Heart left ventricle (tissue), 16 donors: ENCODE measurements around the gene CTNND2. TPM values are rescaled to one million over a fixed set of nuclear protein-coding genes. Genes with fewer than 3 reads are reported as not detected.
A peak's percentile ranks its signal among the peaks of the same experiment; 100 is the strongest.

Experiments
- ATAC-seq, 4 donors: fragments of 200-7000 bp; cut with Tn5 transposase; one replicate each; pipeline ENCODE4 v1.9.1; 2020 to 2022; ENCODE audit warnings: moderate library complexity in 4 of 4, mild to moderate bottlenecking in 3 of 4, moderate number of reproducible peaks in 1 of 4
- DNase-seq, 5 donors: peaks; one replicate each; pipeline ENCODE4 v3.0.0-alpha.2; 2020
- H3K27ac ChIP-seq, 12 donors: fragments of 200-600 bp; sonication (generic) in 4 of 12; one replicate each; pipeline versions ENCODE4 v1.5.0 to v1.8.0; 2016 to 2022; ENCODE audit warnings: mild to moderate bottlenecking in 2 of 12
- H3K27me3 ChIP-seq, 9 donors: fragments of 200-600 bp; sonication (generic) in 2 of 9; one replicate each; pipeline versions ENCODE4 v1.5.1 to v1.8.0; 2016 to 2022; ENCODE audit warnings: mild to moderate bottlenecking in 3 of 9
- H3K36me3 ChIP-seq, 9 donors: fragments of 200-600 bp; sonication (generic) in 2 of 9; one replicate each; pipeline versions ENCODE4 v1.5.0 to v1.8.0; 2018 to 2022; ENCODE audit warnings: mild to moderate bottlenecking in 2 of 9
- H3K4me1 ChIP-seq, 12 donors: fragments of 200-600 bp; sonication (generic) in 4 of 12; one replicate each; pipeline versions ENCODE4 v1.5.0 to v1.8.0; 2016 to 2022; ENCODE audit warnings: mild to moderate bottlenecking in 3 of 12
- H3K4me3 ChIP-seq, 12 donors: fragments of 200-600 bp; sonication (generic) in 4 of 12; one replicate each; pipeline versions ENCODE4 v1.5.0 to v1.8.0; 2017 to 2022; ENCODE audit warnings: mild to moderate bottlenecking in 9 of 12, moderate library complexity in 4 of 12
- H3K9me3 ChIP-seq, 12 donors: fragments of 200-600 bp; sonication (generic) in 4 of 12; one replicate each; pipeline versions ENCODE4 v1.5.0 to v1.8.0; 2016 to 2022; ENCODE audit warnings: mild to moderate bottlenecking in 1 of 12
- POLR2A ChIP-seq, 2 donors: fragments of 450-650 bp; IDR thresholded peaks; one replicate each; pipeline ENCODE4 v1.6.1; 2017; ENCODE audit warnings: antibody characterized with exemption in 2 of 2, mild to moderate bottlenecking in 2 of 2, moderate library complexity in 2 of 2
- whole genome bisulfite sequencing, 4 donors: extraction: QIAGEN DNeasy Blood & Tissue Kit in 2 of 4; methylation state at CpG; one replicate each; pipeline versions ENCODE4 v1.1.5 to v1.1.7; 2013 to 2018; 5-methylcytosine and 5-hydroxymethylcytosine counted together
- intact Hi-C, 10 donors: fragments of 100-400 bp; cut with DNase I; formaldehyde crosslinking; loops; one replicate each; pipeline versions ENCODE4 v1.11.1 to v1.14.2; 2022
- polyA plus RNA-seq, 2 donors: library from polyadenylated mRNA; stranded (reverse); fragments of 200-250 nt; gene quantifications; one replicate each; pipeline ENCODE4 v1.2.3, GENCODE V29; 2013
- total RNA-seq, 9 donors: library from RNA; depleted of rRNA in 2 of 9; stranded (reverse); fragments of >200 nt in 2 of 9; fragmentation: NEBNext Ultra II Directional in 3 of 9; extraction: Animal tissue kit (Norgen Biotek cat#: 25700) in 3 of 9; gene quantifications; one replicate each; pipeline versions ENCODE4 v1.1.0 to v1.2.4, GENCODE V29; 2016 to 2023
- TF ChIP-seq, protein P1 (sequence below), 12 donors: fragments of 200-600 bp; sonication (generic) in 4 of 12; IDR thresholded peaks; one replicate each; pipeline versions ENCODE4 v1.5.0 to v1.8.0; 2018 to 2022; ENCODE audit warnings: antibody characterized with exemption in 12 of 12, mild to moderate bottlenecking in 5 of 12
- donor health status: ischemic (EF 13 %, LVEDD 7.1; RV severe dilation, severe dysfunction).
- donor health status: healthy with polysubstance abuse.
- donor health status: DM: no; HTN: yes; CAD: no.
- donor health status: DM: no; HTN: no; CAD: no.
- donor health status: ischemic (EF 25% LVEDD 6.9; RV normal size, moderate dysfunction).
- donor health status: ischemic (EF 25% LVEDD 5.7; RV mildly dilated, moderate dysfunction).
- donor health status: healthy.
- donor health status: DM: yes; HTN: yes; CAD: no.
- donor health status: ischemic (EF 35%, LVEDD 5.7; RV mildly dilated, moderate dysfunction).
- donor health status: nonischemic (EF 11% LVEDD 7.7; RV severe dilation, severe dysfunction).
- donor health status: DM: yes; HTN: yes; CAD: no.
- donor health status: PGD.
- donor health status: ischemic (EF 29% LVEDD 5.4; RV normal size, mild dysfunction).
- donor health status: nonischemic (EF 23%, LVEDD 6.1; RV moderate dilation, normal function).

The CTNND2 gene
- total and polyA plus RNA-seq, 11 donors = 4.0 to 36.8 (median 20.2) TPM

DNA sequence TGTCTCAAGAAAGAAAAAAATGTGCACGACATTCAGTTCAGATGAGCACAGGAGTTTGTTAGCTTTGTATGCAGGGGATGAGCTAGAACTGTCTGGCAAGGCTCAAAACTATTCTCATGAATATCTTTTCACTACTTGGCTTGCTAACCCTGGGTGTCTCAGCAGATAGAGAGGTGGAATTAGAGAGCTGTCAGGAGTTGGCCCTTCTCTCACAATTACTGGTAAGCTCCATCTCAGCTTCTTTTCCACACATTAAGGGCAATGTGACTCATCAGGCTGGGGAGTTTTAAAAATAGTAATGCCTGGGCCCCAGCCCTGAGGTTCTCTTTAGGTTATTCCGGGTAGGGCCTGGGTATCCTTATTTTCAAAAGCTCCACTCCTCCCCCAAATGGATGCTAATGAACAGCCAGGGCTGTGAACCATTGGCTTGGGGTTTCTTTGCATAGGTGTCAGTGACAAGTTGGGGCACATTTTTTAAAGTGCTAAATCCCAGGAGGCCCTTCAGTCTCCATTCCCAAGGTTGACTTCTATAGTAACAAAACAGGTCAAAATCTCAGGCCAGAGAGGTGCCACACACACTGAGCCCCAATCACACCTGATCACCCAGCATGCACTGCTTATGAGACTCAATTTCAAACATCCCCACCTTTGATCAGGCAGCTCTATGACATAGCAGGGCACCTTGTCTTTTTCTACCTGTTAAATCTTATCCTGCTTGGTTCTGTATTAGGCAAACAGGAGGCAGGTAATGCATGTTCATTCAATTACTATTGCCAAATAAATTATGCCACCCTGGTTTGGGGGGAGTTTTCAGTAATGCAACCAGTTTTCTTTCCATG, 903.5 kb downstream of the CTNND2 start:
- Histone ChIP-seq H3K27ac (peak overlapping the region in 10 of 12 donors; percentile 36 to 81 (median 72)), H3K36me3 (no peaks in the 10 kb centered on the region), H3K4me1 (peaks cover 0 to 18% (median 2%) of the 10 kb centered on the region in 12 donors), H3K4me3 (no peak overlapping the region), H3K9me3 (no peaks in the 10 kb centered on the region), H3K27me3 (peaks cover 0 to 5% (median 0%) of the 10 kb centered on the region in 9 donors)
- TF ChIP-seq, protein P1, sequence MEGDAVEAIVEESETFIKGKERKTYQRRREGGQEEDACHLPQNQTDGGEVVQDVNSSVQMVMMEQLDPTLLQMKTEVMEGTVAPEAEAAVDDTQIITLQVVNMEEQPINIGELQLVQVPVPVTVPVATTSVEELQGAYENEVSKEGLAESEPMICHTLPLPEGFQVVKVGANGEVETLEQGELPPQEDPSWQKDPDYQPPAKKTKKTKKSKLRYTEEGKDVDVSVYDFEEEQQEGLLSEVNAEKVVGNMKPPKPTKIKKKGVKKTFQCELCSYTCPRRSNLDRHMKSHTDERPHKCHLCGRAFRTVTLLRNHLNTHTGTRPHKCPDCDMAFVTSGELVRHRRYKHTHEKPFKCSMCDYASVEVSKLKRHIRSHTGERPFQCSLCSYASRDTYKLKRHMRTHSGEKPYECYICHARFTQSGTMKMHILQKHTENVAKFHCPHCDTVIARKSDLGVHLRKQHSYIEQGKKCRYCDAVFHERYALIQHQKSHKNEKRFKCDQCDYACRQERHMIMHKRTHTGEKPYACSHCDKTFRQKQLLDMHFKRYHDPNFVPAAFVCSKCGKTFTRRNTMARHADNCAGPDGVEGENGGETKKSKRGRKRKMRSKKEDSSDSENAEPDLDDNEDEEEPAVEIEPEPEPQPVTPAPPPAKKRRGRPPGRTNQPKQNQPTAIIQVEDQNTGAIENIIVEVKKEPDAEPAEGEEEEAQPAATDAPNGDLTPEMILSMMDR (IDR thresholded peaks at IDR 0.05) = no peak
- no peak for TF ChIP-seq POLR2A (IDR thresholded peaks at IDR 0.05)
- peak; percentile 74 to 93 (median 84) for ATAC-seq
- intact Hi-C loops = no loop called here
- 23 to 35% (median 30%) methylated on average over 2 of the region's 2 CpGs for WGBS, 4 donors
- no peak for DNase-seq

DNA sequence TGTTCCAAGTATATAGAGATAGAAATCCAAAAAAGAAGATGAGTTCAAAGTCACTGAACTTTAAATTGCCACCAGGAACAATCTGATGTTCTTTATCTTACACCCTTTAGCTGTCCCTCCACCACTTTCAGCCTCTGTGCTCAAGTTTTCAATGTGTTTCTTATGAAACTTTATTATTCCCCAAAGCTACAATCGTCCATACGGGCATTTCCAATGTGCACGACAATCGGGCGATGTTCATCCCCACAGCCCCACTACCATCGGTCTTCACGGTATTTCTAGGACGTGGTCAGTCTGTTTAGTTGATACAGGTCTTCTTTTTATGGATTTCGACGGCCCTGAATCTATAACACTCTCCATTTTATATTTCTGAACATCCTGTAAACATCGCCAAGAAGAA, 904.5 kb downstream of the CTNND2 start:
- 84 to 94% (median 91%) methylated on average over 11 of the region's 11 CpGs for WGBS, 4 donors
- no peak for DNase-seq
- peaks cover 0 to 18% (median 2%) of the 10 kb centered on the region in 12 donors for H3K4me1 ChIP-seq
- TF ChIP-seq POLR2A (IDR thresholded peaks at IDR 0.05) = no peak
- TF ChIP-seq, protein P1 (IDR thresholded peaks at IDR 0.05) = no peak
- no peaks in the 10 kb centered on the region for H3K36me3 ChIP-seq
- intact Hi-C loops = no loop called here
- peaks cover 0 to 5% (median 0%) of the 10 kb centered on the region in 9 donors for H3K27me3 ChIP-seq
- no peaks in the 10 kb centered on the region for H3K9me3 ChIP-seq
- ATAC-seq = no peak
- peak overlapping the region in 9 of 12 donors; percentile 36 to 81 (median 73) for H3K27ac ChIP-seq
- no peak overlapping the region for H3K4me3 ChIP-seq

DNA sequence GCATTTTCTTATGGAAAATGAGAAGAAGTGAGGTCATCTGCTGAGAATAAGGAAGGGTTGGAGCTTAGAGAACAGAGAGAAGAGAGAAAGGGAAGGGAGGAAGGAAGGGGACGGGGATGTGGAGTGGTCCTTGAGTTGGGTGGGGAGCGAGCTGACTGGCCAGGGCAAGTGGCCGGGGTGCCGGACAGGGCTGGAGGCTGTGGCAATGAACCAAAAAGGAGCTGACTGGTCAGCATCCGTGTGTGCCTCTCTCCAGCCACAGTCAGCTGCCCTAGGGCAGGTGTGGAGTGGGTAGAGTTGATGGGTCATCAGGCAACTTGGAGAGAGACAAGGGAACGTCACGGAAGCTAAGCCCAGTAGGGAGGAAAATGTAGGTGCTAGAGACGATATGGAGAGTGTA, 908.4 kb downstream of the CTNND2 start:
- DNase-seq (no peak), ATAC-seq (no peak)
- Histone ChIP-seq H3K27ac (no peak overlapping the region), H3K36me3 (no peaks in the 10 kb centered on the region), H3K4me3 (no peak overlapping the region), H3K9me3 (no peaks in the 10 kb centered on the region), H3K4me1 (peaks cover 0 to 13% (median under 1%) of the 10 kb centered on the region in 12 donors), H3K27me3 (no peaks in the 10 kb centered on the region)
- TF ChIP-seq, protein P1 (IDR thresholded peaks at IDR 0.05) = no peak
- TF ChIP-seq POLR2A (IDR thresholded peaks at IDR 0.05) = no peak
- 85 to 91% (median 87%) methylated on average over 8 of the region's 8 CpGs for WGBS, 4 donors
- intact Hi-C loops = no loop called here

DNA sequence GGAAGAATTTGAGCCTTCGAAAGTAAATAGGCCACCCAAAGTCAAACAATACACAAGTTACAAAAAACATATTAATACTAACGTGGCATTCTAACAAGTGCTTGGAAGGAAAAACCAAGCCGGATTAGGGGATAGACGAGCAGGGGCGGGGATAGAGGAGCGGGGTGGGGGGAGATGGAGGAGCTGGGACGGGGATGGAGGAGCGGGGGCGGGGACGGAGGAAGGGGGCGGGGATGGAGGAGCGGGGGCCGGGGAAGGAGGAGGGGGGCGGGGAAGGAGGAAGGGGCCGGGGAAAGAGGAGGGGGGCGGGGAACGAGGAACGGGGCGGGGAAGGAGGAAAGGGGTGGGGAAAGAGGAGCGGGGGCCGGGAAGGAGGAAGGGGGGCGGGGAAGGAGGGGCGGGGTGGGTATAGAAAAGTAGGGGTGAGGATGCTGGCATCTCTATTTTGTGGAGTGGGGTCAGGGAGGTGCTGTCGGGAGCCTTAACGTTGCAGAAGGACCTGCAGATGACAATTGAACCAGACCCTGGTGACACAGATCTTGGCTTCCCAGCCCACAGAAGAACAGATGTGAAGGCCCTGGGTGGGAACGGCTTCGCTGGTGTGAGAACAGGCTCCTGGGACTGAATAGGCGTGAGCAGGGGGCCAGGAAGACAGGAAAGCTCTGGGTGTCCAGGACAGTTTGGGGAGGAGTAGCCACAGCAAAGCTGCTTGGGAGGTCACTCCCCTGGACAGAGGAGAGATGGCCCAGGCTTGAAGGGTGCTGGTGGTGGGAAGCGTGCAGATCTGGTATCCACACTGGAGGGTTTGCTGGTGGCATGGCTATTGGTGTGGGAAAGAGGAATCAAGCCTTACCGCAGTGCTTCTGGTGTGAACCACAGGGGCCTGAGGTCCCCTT, 909.9 kb downstream of the CTNND2 start:
- Histone ChIP-seq H3K27ac (no peak overlapping the region), H3K4me3 (no peak overlapping the region), H3K36me3 (no peaks in the 10 kb centered on the region), H3K9me3 (no peaks in the 10 kb centered on the region), H3K27me3 (no peaks in the 10 kb centered on the region), H3K4me1 (peaks cover 0 to 5% (median 0%) of the 10 kb centered on the region in 12 donors)
- DNase-seq = no peak
- no peak for TF ChIP-seq POLR2A (IDR thresholded peaks at IDR 0.05)
- TF ChIP-seq, protein P1 (IDR thresholded peaks at IDR 0.05) = no peak
- WGBS, 4 donors = 67 to 77% (median 75%) methylated on average over 18 to 28 of the region's 30 CpGs
- intact Hi-C loops = no loop called here
- no peak for ATAC-seq
